H1 (cell line): ENCODE measurements around the gene TECPR2. TPM values are rescaled to one million over a fixed set of nuclear protein-coding genes. Genes with fewer than 3 reads are reported as not detected.

Source experiments
- CTCF ChIA-PET: fragments of 300-600 bp; sonication (Branson Sonifier 250); formaldehyde crosslinking; loops from one replicate; lab custom pipeline; 2021; ENCODE audit not compliant: partially characterized antibody; lab: Charles Lee
- POLR2A ChIA-PET: fragments of 300-600 bp; sonication (Branson Sonifier 250); formaldehyde crosslinking; loops from one replicate; lab custom pipeline; 2021; ENCODE audit warnings: inconsistent platforms; ENCODE audit not compliant: partially characterized antibody; lab: Charles Lee
- DNase-seq, 2 experiments: peaks; one replicate each; pipeline versions ENCODE4 v3.0.0 to v3.0.0-alpha.2; 2010 to 2022; ENCODE audit warnings: low spot score in 2 of 2, low read depth in 1 of 2, mixed read lengths in 1 of 2
- FAIRE-seq: peaks from 2 replicates; lab custom pipeline; 2011; peaks lifted over from hg19 to GRCh38; lab: Jason Lieb, UNC
- H2AFZ ChIP-seq: 2 replicates; pipeline ENCODE4 v1.8.1; 2012; ENCODE audit warnings: low read length, inconsistent platforms
- H2AK5ac ChIP-seq: 2 replicates; pipeline ENCODE4 v1.6.1; 2013; ENCODE audit warnings: low read depth, low read length
- H2BK120ac ChIP-seq: replicated peaks from 2 replicates; pipeline ENCODE3; 2013; ENCODE audit warnings: low read depth, low read length, inconsistent platforms
- H2BK12ac ChIP-seq: 2 replicates; pipeline ENCODE4 v1.6.1; 2013; ENCODE audit warnings: low read depth, low read length
- H2BK15ac ChIP-seq: 2 replicates; pipeline ENCODE4 v1.6.1; 2013; ENCODE audit warnings: low read length
- H2BK20ac ChIP-seq: 2 replicates; pipeline ENCODE4 v1.6.1; 2013; ENCODE audit warnings: low read length
- H2BK5ac ChIP-seq: 2 replicates; pipeline ENCODE4 v1.6.1; 2013; ENCODE audit warnings: low read depth, low read length
- H3K14ac ChIP-seq: 2 replicates; pipeline ENCODE4 v1.6.1; 2013; ENCODE audit warnings: inconsistent platforms; ENCODE audit not compliant: insufficient read length
- H3K18ac ChIP-seq: 2 replicates; pipeline ENCODE4 v1.6.1; 2013; ENCODE audit warnings: low read length; ENCODE audit errors: extremely low read depth
- H3K23ac ChIP-seq: 2 replicates; pipeline ENCODE4 v1.6.1; 2013; ENCODE audit warnings: inconsistent platforms; ENCODE audit not compliant: insufficient read length
- H3K23me2 ChIP-seq: 2 replicates; pipeline ENCODE4 v1.6.1; 2013; ENCODE audit warnings: low read depth, low read length
- H3K27ac ChIP-seq: 2 replicates; pipeline ENCODE4 v1.6.1; 2011; ENCODE audit warnings: low read depth, low read length, inconsistent platforms
- H3K27me3 ChIP-seq, 4 experiments: replicated peaks in 1 of 4; 1 replicate in 1 of 4; 2 replicates in 3 of 4; pipeline versions ENCODE4 v1.6.1 to v1.8.1; 2011 to 2013; ENCODE audit warnings: low read length in 3 of 4, mild to moderate bottlenecking in 3 of 4, inconsistent platforms in 2 of 4, mixed read lengths in 2 of 4, moderate library complexity in 1 of 4; ENCODE audit not compliant: control insufficient read depth in 3 of 4, insufficient read depth in 3 of 4; ENCODE audit errors: extremely low read depth in 1 of 4
- H3K36me3 ChIP-seq, 4 experiments: 2 replicates each; pipeline versions ENCODE4 v1.6.1 to v1.8.1; 2011 to 2013; ENCODE audit warnings: mild to moderate bottlenecking in 4 of 4, low read length in 3 of 4, moderate library complexity in 2 of 4, control low read depth in 1 of 4, inconsistent platforms in 1 of 4; ENCODE audit not compliant: insufficient read depth in 4 of 4, control insufficient read depth in 2 of 4
- H3K4ac ChIP-seq: replicated peaks from 2 replicates; pipeline ENCODE3; 2013; ENCODE audit warnings: low read length, low read depth, mixed read lengths, inconsistent platforms; ENCODE audit not compliant: insufficient read length
- H3K4me1 ChIP-seq, 4 experiments: replicated peaks in 1 of 4; 1 replicate in 1 of 4; 2 replicates in 3 of 4; pipeline versions ENCODE4 v1.6.1 to v1.8.1; 2011 to 2013; ENCODE audit warnings: low read length in 3 of 4, inconsistent platforms in 2 of 4, mixed read lengths in 1 of 4; ENCODE audit not compliant: insufficient read depth in 4 of 4, control insufficient read depth in 3 of 4
- H3K4me2 ChIP-seq, 2 experiments: 2 replicates each; pipeline versions ENCODE4 v1.6.1 to v1.8.1; 2011 to 2013; ENCODE audit warnings: low read depth in 2 of 2, low read length in 2 of 2, control low read depth in 1 of 2, inconsistent platforms in 1 of 2, mild to moderate bottlenecking in 1 of 2; ENCODE audit not compliant: insufficient read depth in 1 of 2
- H3K4me3 ChIP-seq, 4 experiments: fragments of 200-600, 300-600 bp in 1 of 4; sonication (generic), shearing (Covaris generic), sonication (Bioruptor Twin) in 1 of 4; 2 replicates each; pipeline versions ENCODE4 v1.5.1 to v1.8.1; 2011 to 2016; ENCODE audit warnings: low read length in 4 of 4, low read depth in 3 of 4, control low read depth in 2 of 4, inconsistent platforms in 2 of 4, mild to moderate bottlenecking in 2 of 4, mixed read lengths in 1 of 4, moderate library complexity in 1 of 4; ENCODE audit not compliant: insufficient read depth in 2 of 4; ENCODE audit errors: extremely low read depth in 1 of 4
- H3K56ac ChIP-seq: replicated peaks from 2 replicates; pipeline ENCODE3; 2013; ENCODE audit warnings: low read depth, mild to moderate bottlenecking, mixed read lengths, low read length, inconsistent platforms; ENCODE audit not compliant: insufficient read length
- H3K79me1 ChIP-seq: 2 replicates; pipeline ENCODE4 v1.6.1; 2013; ENCODE audit warnings: low read depth, low read length, control low read depth
- H3K79me2 ChIP-seq, 2 experiments: 2 replicates each; pipeline versions ENCODE4 v1.6.1 to v1.8.1; 2012 to 2013; ENCODE audit warnings: low read length in 2 of 2, mild to moderate bottlenecking in 2 of 2, inconsistent platforms in 1 of 2; ENCODE audit not compliant: insufficient read depth in 2 of 2, control insufficient read depth in 1 of 2
- H3K9ac ChIP-seq, 4 experiments: replicated peaks in 1 of 4; 1 replicate in 1 of 4; 2 replicates in 3 of 4; pipeline versions ENCODE4 v1.6.1 to v1.8.1; 2011 to 2013; ENCODE audit warnings: low read depth in 3 of 4, low read length in 3 of 4, control low read depth in 2 of 4, mild to moderate bottlenecking in 2 of 4, moderate library complexity in 2 of 4, inconsistent platforms in 1 of 4; ENCODE audit errors: extremely low read depth in 1 of 4
- H3K9me3 ChIP-seq, 2 experiments: 2 replicates each; pipeline versions ENCODE4 v1.6.1 to v1.8.1; 2012 to 2013; ENCODE audit warnings: mild to moderate bottlenecking in 2 of 2, moderate library complexity in 2 of 2, control low read depth in 1 of 2, inconsistent platforms in 1 of 2, low read depth in 1 of 2, low read length in 1 of 2, mixed read lengths in 1 of 2; ENCODE audit not compliant: insufficient read depth in 2 of 2
- H4K20me1 ChIP-seq, 2 experiments: replicated peaks in 1 of 2; 2 replicates each; pipeline versions ENCODE3 to v1.8.1; 2011 to 2013; ENCODE audit warnings: inconsistent platforms in 2 of 2, low read length in 2 of 2, mild to moderate bottlenecking in 1 of 2; ENCODE audit not compliant: insufficient read depth in 2 of 2, control insufficient read depth in 1 of 2
- H4K5ac ChIP-seq: 2 replicates; pipeline ENCODE4 v1.6.1; 2013; ENCODE audit warnings: low read length, low read depth, mixed read lengths, inconsistent platforms; ENCODE audit not compliant: insufficient read length
- H4K8ac ChIP-seq: 2 replicates; pipeline ENCODE4 v1.8.0; 2013; ENCODE audit warnings: mild to moderate bottlenecking, moderate library complexity, low read length, inconsistent platforms; ENCODE audit not compliant: insufficient read depth; ENCODE audit errors: extremely low read depth
- H4K91ac ChIP-seq: replicated peaks from 2 replicates; pipeline ENCODE3; 2013; ENCODE audit warnings: low read length, mixed read lengths, inconsistent platforms; ENCODE audit not compliant: insufficient read length
- E2F6 ChIP-seq: IDR thresholded peaks from 2 replicates; pipeline ENCODE4 v1.6.1; 2012; ENCODE audit warnings: inconsistent platforms
- EGR1 ChIP-seq: IDR thresholded peaks from 2 replicates; pipeline ENCODE4 v1.6.1; 2011; ENCODE audit warnings: low read depth, low read length, borderline replicate concordance
- EZH2 ChIP-seq: fragments of 200-600 bp; sonication (generic); IDR thresholded peaks from 2 replicates; pipeline ENCODE4 v1.7.1; 2012; ENCODE audit warnings: low read depth, mild to moderate bottlenecking, moderate library complexity, low read length, inconsistent platforms; ENCODE audit not compliant: severe bottlenecking
- FOSL1 ChIP-seq: IDR thresholded peaks from 2 replicates; pipeline ENCODE4 v1.6.1; 2011; ENCODE audit warnings: mild to moderate bottlenecking, low read depth, low read length, moderate library complexity; ENCODE audit not compliant: insufficient read depth
- HDAC6 ChIP-seq: IDR thresholded peaks from one replicate; pipeline ENCODE4 v1.7.1; 2012; ENCODE audit warnings: low read depth, mild to moderate bottlenecking, inconsistent platforms, low read length, moderate library complexity
- JUN ChIP-seq: IDR thresholded peaks from 2 replicates; pipeline ENCODE4 v1.6.1; 2011; ENCODE audit warnings: low read depth, mild to moderate bottlenecking, improper control_type of control experiment, low read length
- KDM4A ChIP-seq: IDR thresholded peaks from one replicate; pipeline ENCODE4 v1.7.1; 2012; ENCODE audit warnings: low read depth, mild to moderate bottlenecking, moderate library complexity, low read length, inconsistent platforms; ENCODE audit not compliant: severe bottlenecking
- MAFK ChIP-seq: IDR thresholded peaks from 2 replicates; pipeline ENCODE4 v1.6.1; 2012; ENCODE audit warnings: low read depth, mild to moderate bottlenecking, improper control_type of control experiment, low read length
- NRF1 ChIP-seq: IDR thresholded peaks from 2 replicates; pipeline ENCODE4 v1.6.1; 2011; ENCODE audit warnings: mild to moderate bottlenecking, low read depth, low read length, improper control_type of control experiment
- POLR2A ChIP-seq, 2 experiments: IDR thresholded peaks; 1 replicate in 1 of 2; 2 replicates in 1 of 2; pipeline ENCODE4 v1.6.1; 2011; ENCODE audit warnings: low read depth in 2 of 2, low read length in 2 of 2, mild to moderate bottlenecking in 2 of 2; ENCODE audit errors: control extremely low read depth in 1 of 2
- POLR2AphosphoS5 ChIP-seq: IDR thresholded peaks from 2 replicates; pipeline ENCODE4 v1.6.1; 2011; ENCODE audit warnings: low read depth, low read length
- RNF2 ChIP-seq: fragments of 200-900, 300-1000 bp; sonication (generic); IDR thresholded peaks from 2 replicates; pipeline ENCODE4 v1.7.1; 2016; ENCODE audit warnings: borderline replicate concordance, low read depth, mild to moderate bottlenecking, antibody characterized with exemption, low read length; ENCODE audit not compliant: poor library complexity, severe bottlenecking; ENCODE audit errors: missing control alignments
- WGBS, 2 experiments: shearing (Covaris generic) in 1 of 2; methylation state at CpG; one replicate each; pipeline versions ENCODE4 v1.1.6 to v1.1.7; 2013 to 2015; ENCODE audit warnings: low lambda C conversion rate in 2 of 2, mixed read lengths in 2 of 2, inconsistent platforms in 1 of 2, low coverage in 1 of 2, missing lambda C conversion rate in 1 of 2; ENCODE audit not compliant: insufficient replicate concordance in 2 of 2, insufficient coverage in 1 of 2, insufficient read length in 1 of 2; ENCODE audit errors: extremely low coverage in 1 of 2, missing lambda C conversion rate in 1 of 2; 5-methylcytosine and 5-hydroxymethylcytosine counted together
- polyA plus RNA-seq, 7 experiments: library from polyadenylated mRNA; depleted of rRNA in 3 of 7; stranded (reverse) in 5 of 7; unstranded in 2 of 7; fragments of >200 nt in 5 of 7; fragments of 200-250 nt in 2 of 7; gene quantifications; 1 replicate in 5 of 7; 2 replicates in 1 of 7; 4 replicates in 1 of 7; pipeline versions ENCODE4 v1.2.1 to v1.2.3, GENCODE V29; 2011 to 2013; ENCODE audit warnings: missing spikeins in 2 of 7, mixed read lengths in 2 of 7
- total RNA-seq: library from RNA; stranded (reverse); fragmentation: NEBNext Ultra II Directional; extraction: Animal tissue kit (Norgen Biotek cat#: 25700); gene quantifications from 2 replicates; pipeline ENCODE4 v1.2.1, GENCODE V29; 2021
- TF ChIP-seq, protein P1 (sequence below): IDR thresholded peaks from 2 replicates; pipeline ENCODE4 v1.6.1; 2011; ENCODE audit warnings: low read depth, mild to moderate bottlenecking, low read length; ENCODE audit not compliant: insufficient read depth

TECPR2 gene
- total and polyA plus RNA-seq, 2 of the 8 experiments (the other 6 are each of a cell fraction or from before 2014, with no cell fraction given), result 6.8 to 19.4 TPM

DNA sequence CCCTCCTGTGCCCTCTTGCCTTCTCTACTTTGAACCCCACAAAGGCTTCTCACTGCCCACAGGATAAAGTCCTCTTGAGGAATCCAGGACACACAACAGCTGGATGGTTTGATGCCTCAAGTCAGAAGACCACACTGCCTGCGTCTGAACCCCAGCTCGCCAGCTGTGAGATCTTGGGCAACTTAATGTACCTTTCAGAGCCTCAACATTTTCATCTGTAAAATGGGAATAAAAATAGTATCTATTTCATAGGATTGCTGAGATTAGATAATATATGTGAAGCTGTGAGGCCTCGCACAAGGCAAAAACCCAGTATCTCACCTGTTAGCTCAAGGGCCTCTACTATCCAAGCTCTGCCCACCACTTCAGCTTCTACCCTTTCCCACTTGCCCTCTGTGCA is 2.4 kb upstream of the TECPR2 start:
- no peak overlapping the region for H3K56ac ChIP-seq
- H3K79me2 ChIP-seq, result peaks cover 0 to 13% of the 10 kb centered on the region in 2 experiments; a peak in 3 of 4 replicates
- H4K5ac ChIP-seq, result no peak overlapping the region
- peak overlapping the region; percentile 23; the same call in 1 of the 2 replicates for H4K8ac ChIP-seq
- H2BK20ac ChIP-seq, result no peak overlapping the region
- H3K18ac ChIP-seq, result no peak overlapping the region
- no peak for FAIRE-seq
- H3K4me1 ChIP-seq, result peaks cover 2 to 10% (median 4%) of the 10 kb centered on the region in 4 experiments; a peak in 4 of 7 replicates
- H3K27ac ChIP-seq, result no peak overlapping the region
- no peak overlapping the region for H2BK15ac ChIP-seq
- H3K23me2 ChIP-seq, result peaks cover 9% of the 10 kb centered on the region
- CTCF ChIA-PET, result no interaction called here
- no peak overlapping the region for H2BK120ac ChIP-seq
- no peak overlapping the region for H2BK5ac ChIP-seq
- no peak overlapping the region for H4K91ac ChIP-seq
- no peaks in the 10 kb centered on the region for H4K20me1 ChIP-seq
- no peak overlapping the region for H2AFZ ChIP-seq
- no peak overlapping the region for H3K9ac ChIP-seq
- peaks cover 0 to 21% (median 6%) of the 10 kb centered on the region in 4 experiments; a peak in 5 of 8 replicates for H3K36me3 ChIP-seq
- no peak overlapping the region for H3K23ac ChIP-seq
- H3K14ac ChIP-seq, result no peak overlapping the region
- WGBS, 2 experiments, result 85% methylated on average over 3 of the region's 3 CpGs; no CpG with 5 or more reads in 1 of the 2 experiments
- H2AK5ac ChIP-seq, result no peak overlapping the region
- H3K4ac ChIP-seq, result no peak overlapping the region
- no peak overlapping the region for H3K4me3 ChIP-seq
- H2BK12ac ChIP-seq, result no peak overlapping the region
- no peaks in the 10 kb centered on the region for H3K27me3 ChIP-seq
- peaks cover 8% of the 10 kb centered on the region for H3K79me1 ChIP-seq
- no peak for DNase-seq
- no peaks in the 10 kb centered on the region for H3K9me3 ChIP-seq
- no peak overlapping the region for H3K4me2 ChIP-seq
- POLR2A ChIA-PET, result no interaction called here
- TF ChIP-seq, protein P1, sequence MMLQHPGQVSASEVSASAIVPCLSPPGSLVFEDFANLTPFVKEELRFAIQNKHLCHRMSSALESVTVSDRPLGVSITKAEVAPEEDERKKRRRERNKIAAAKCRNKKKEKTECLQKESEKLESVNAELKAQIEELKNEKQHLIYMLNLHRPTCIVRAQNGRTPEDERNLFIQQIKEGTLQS, result no peak
- no peak for TF ChIP-seq RNF2
- no peak for TF ChIP-seq E2F6
- TF ChIP-seq EZH2, result no peak
- TF ChIP-seq POLR2AphosphoS5, result no peak
- no peak for TF ChIP-seq EGR1
- TF ChIP-seq JUN, result no peak
- TF ChIP-seq MAFK, result no peak
- TF ChIP-seq POLR2A (IDR thresholded peaks at IDR 0.05; ENCODE audit: control extremely low read depth in 1 of 2, low read depth in 2 of 2, low read length in 2 of 2), result no peak
- no peak for TF ChIP-seq HDAC6
- no peak for TF ChIP-seq KDM4A
- no peak for TF ChIP-seq NRF1
- TF ChIP-seq FOSL1, result no peak
